Heart left ventricle (tissue), 16 donors: ENCODE results near the gene SORBS2. TPM values are rescaled to one million over a fixed set of nuclear protein-coding genes. Genes with fewer than 3 reads are reported as not detected.

Source experiments
- ATAC-seq, 4 donors: fragments of 200-7000 bp; cut with Tn5 transposase; one replicate each; pipeline ENCODE4 v1.9.1; 2020 to 2022; ENCODE audit warnings: moderate library complexity in 4 of 4, mild to moderate bottlenecking in 3 of 4, moderate number of reproducible peaks in 1 of 4
- DNase-seq, 5 donors: peaks; one replicate each; pipeline ENCODE4 v3.0.0-alpha.2; 2020
- H3K27ac ChIP-seq, 12 donors: fragments of 200-600 bp; sonication (generic) in 4 of 12; one replicate each; pipeline versions ENCODE4 v1.5.0 to v1.8.0; 2016 to 2022; ENCODE audit warnings: mild to moderate bottlenecking in 2 of 12
- H3K27me3 ChIP-seq, 9 donors: fragments of 200-600 bp; sonication (generic) in 2 of 9; one replicate each; pipeline versions ENCODE4 v1.5.1 to v1.8.0; 2016 to 2022; ENCODE audit warnings: mild to moderate bottlenecking in 3 of 9
- H3K36me3 ChIP-seq, 9 donors: fragments of 200-600 bp; sonication (generic) in 2 of 9; one replicate each; pipeline versions ENCODE4 v1.5.0 to v1.8.0; 2018 to 2022; ENCODE audit warnings: mild to moderate bottlenecking in 2 of 9
- H3K4me1 ChIP-seq, 12 donors: fragments of 200-600 bp; sonication (generic) in 4 of 12; one replicate each; pipeline versions ENCODE4 v1.5.0 to v1.8.0; 2016 to 2022; ENCODE audit warnings: mild to moderate bottlenecking in 3 of 12
- H3K4me3 ChIP-seq, 12 donors: fragments of 200-600 bp; sonication (generic) in 4 of 12; one replicate each; pipeline versions ENCODE4 v1.5.0 to v1.8.0; 2017 to 2022; ENCODE audit warnings: mild to moderate bottlenecking in 9 of 12, moderate library complexity in 4 of 12
- H3K9me3 ChIP-seq, 12 donors: fragments of 200-600 bp; sonication (generic) in 4 of 12; one replicate each; pipeline versions ENCODE4 v1.5.0 to v1.8.0; 2016 to 2022; ENCODE audit warnings: mild to moderate bottlenecking in 1 of 12
- POLR2A ChIP-seq, 2 donors: fragments of 450-650 bp; IDR thresholded peaks; one replicate each; pipeline ENCODE4 v1.6.1; 2017; ENCODE audit warnings: antibody characterized with exemption in 2 of 2, mild to moderate bottlenecking in 2 of 2, moderate library complexity in 2 of 2
- WGBS, 4 donors: extraction: QIAGEN DNeasy Blood & Tissue Kit in 2 of 4; methylation state at CpG; one replicate each; pipeline versions ENCODE4 v1.1.5 to v1.1.7; 2013 to 2018; 5-methylcytosine and 5-hydroxymethylcytosine counted together
- intact Hi-C, 10 donors: fragments of 100-400 bp; cut with DNase I; formaldehyde crosslinking; loops; one replicate each; pipeline versions ENCODE4 v1.11.1 to v1.14.2; 2022
- polyA plus RNA-seq, 2 donors: library from polyadenylated mRNA; stranded (reverse); fragments of 200-250 nt; gene quantifications; one replicate each; pipeline ENCODE4 v1.2.3, GENCODE V29; 2013
- total RNA-seq, 9 donors: library from RNA; depleted of rRNA in 2 of 9; stranded (reverse); fragments of >200 nt in 2 of 9; fragmentation: NEBNext Ultra II Directional in 3 of 9; extraction: Animal tissue kit (Norgen Biotek cat#: 25700) in 3 of 9; gene quantifications; one replicate each; pipeline versions ENCODE4 v1.1.0 to v1.2.4, GENCODE V29; 2016 to 2023
- TF ChIP-seq, protein P1 (sequence below), 12 donors: fragments of 200-600 bp; sonication (generic) in 4 of 12; IDR thresholded peaks; one replicate each; pipeline versions ENCODE4 v1.5.0 to v1.8.0; 2018 to 2022; ENCODE audit warnings: antibody characterized with exemption in 12 of 12, mild to moderate bottlenecking in 5 of 12
- donor health status: ischemic (EF 13 %, LVEDD 7.1; RV severe dilation, severe dysfunction).
- donor health status: healthy with polysubstance abuse.
- donor health status: DM: no; HTN: yes; CAD: no.
- donor health status: DM: no; HTN: no; CAD: no.
- donor health status: ischemic (EF 25% LVEDD 6.9; RV normal size, moderate dysfunction).
- donor health status: ischemic (EF 25% LVEDD 5.7; RV mildly dilated, moderate dysfunction).
- donor health status: healthy.
- donor health status: DM: yes; HTN: yes; CAD: no.
- donor health status: ischemic (EF 35%, LVEDD 5.7; RV mildly dilated, moderate dysfunction).
- donor health status: nonischemic (EF 11% LVEDD 7.7; RV severe dilation, severe dysfunction).
- donor health status: DM: yes; HTN: yes; CAD: no.
- donor health status: PGD.
- donor health status: ischemic (EF 29% LVEDD 5.4; RV normal size, mild dysfunction).
- donor health status: nonischemic (EF 23%, LVEDD 6.1; RV moderate dilation, normal function).

The SORBS2 gene
- total and polyA plus RNA-seq, 11 donors = 254 to 2,158 (median 1,369) TPM

DNA sequence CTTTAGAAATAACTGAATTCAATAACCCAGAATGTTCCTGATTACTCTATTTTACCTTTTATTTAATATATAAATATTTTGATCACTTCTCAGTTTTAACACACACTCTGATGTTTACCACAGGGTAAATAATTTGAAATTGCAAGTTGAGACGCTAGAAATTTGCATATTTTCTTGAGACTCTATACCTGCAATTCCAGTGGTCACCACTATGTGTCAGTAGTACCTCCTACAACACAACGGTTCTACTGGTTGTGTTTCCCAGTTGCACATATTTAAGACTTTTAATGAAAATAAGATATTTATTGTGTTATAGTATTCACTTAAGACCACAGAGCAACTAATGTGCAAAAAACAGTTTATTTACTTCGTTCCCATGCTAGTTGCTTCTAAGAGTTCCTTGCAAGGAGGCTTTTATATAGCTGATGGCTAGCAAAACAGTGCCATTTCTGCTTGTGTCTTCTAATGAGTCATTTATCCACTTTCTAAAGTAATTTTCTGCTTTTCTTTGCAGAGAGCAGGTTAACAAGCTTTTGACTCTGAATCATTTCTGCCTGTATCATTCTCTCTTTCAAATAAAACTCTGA lies 177.8 kb downstream of the SORBS2 start:
- 63 to 68% (median 65%) methylated on average over 3 of the region's 3 CpGs for WGBS, 4 donors
- ATAC-seq (no peak), DNase-seq (no peak)
- Histone ChIP-seq H3K4me1 (no peaks in the 10 kb centered on the region), H3K36me3 (peaks cover 0 to 97% (median 37%) of the 10 kb centered on the region in 9 donors), H3K27me3 (no peaks in the 10 kb centered on the region), H3K4me3 (no peak overlapping the region), H3K27ac (no peak overlapping the region), H3K9me3 (peaks cover 0 to 12% (median 3%) of the 10 kb centered on the region in 12 donors)
- intact Hi-C loops = no loop called here
- no peak for TF ChIP-seq POLR2A (IDR thresholded peaks at IDR 0.05)
- TF ChIP-seq, protein P1, sequence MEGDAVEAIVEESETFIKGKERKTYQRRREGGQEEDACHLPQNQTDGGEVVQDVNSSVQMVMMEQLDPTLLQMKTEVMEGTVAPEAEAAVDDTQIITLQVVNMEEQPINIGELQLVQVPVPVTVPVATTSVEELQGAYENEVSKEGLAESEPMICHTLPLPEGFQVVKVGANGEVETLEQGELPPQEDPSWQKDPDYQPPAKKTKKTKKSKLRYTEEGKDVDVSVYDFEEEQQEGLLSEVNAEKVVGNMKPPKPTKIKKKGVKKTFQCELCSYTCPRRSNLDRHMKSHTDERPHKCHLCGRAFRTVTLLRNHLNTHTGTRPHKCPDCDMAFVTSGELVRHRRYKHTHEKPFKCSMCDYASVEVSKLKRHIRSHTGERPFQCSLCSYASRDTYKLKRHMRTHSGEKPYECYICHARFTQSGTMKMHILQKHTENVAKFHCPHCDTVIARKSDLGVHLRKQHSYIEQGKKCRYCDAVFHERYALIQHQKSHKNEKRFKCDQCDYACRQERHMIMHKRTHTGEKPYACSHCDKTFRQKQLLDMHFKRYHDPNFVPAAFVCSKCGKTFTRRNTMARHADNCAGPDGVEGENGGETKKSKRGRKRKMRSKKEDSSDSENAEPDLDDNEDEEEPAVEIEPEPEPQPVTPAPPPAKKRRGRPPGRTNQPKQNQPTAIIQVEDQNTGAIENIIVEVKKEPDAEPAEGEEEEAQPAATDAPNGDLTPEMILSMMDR (IDR thresholded peaks at IDR 0.05) = peak; percentile 20 to 70 (median 48)

DNA sequence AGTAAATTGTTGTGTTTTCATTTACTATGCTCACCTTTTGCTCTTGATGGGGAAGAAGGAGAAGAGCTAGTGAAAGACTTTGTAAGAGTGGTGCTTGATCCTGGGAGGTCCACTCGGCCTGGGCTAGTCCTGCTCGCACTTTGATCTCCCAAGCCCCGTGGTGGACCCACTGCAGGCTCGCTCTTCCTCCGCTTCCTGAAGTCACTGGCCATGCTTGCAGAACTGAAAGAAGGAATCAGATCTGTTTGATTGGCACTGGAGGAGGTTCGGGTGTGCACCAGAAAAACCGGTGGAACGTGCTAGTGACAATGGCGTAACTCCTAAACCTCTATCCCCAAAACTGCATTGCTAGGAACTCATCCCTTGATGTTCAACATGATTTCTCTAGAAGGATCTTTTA lies 185.2 kb downstream of the SORBS2 start:
- Histone ChIP-seq H3K36me3 (peaks cover 0 to 98% (median 53%) of the 10 kb centered on the region in 9 donors), H3K4me1 (peaks cover 0 to 30% (median 0%) of the 10 kb centered on the region in 12 donors), H3K9me3 (no peaks in the 10 kb centered on the region), H3K27ac (no peak overlapping the region), H3K4me3 (no peak overlapping the region), H3K27me3 (no peaks in the 10 kb centered on the region)
- 91 to 95% (median 92%) methylated on average over 9 of the region's 9 CpGs for WGBS, 4 donors
- DNase-seq (no peak), ATAC-seq (peak in 2 of 4 donors; percentile 6 to 22)
- intact Hi-C loops = no loop called here
- TF ChIP-seq POLR2A (IDR thresholded peaks at IDR 0.05) = no peak
- TF ChIP-seq, protein P1 (IDR thresholded peaks at IDR 0.05) = no peak

DNA sequence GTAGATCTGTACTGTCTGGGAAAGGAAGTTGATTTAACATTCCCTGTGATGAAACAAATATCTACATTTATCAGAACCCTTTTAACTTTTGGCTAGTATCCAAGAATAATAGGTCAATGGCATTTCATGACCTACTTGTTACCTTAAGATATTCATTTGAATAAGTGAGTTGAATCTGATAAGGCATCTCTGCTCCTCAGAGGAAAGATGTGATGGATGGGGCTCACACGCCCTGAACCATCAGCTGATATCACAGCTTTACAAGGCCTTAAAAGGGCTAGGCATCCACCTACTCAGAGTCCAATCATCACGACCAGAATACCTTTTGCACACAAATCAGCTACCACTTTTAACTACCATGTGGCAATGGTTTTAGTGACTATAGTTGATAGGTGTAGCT lies 186.5 kb downstream of the SORBS2 start:
- no peak overlapping the region for H3K4me3 ChIP-seq
- H3K27me3 ChIP-seq = no peaks in the 10 kb centered on the region
- ATAC-seq (peak in 2 of 4 donors; percentile 23 to 28), DNase-seq (no peak)
- TF ChIP-seq, protein P1 (IDR thresholded peaks at IDR 0.05) = no peak
- TF ChIP-seq POLR2A (IDR thresholded peaks at IDR 0.05) = no peak
- 21 to 53% (median 37%) methylated on average over 2 of the region's 2 CpGs for WGBS, 4 donors
- peaks cover 0 to 99% (median 53%) of the 10 kb centered on the region in 9 donors for H3K36me3 ChIP-seq
- peak overlapping the region in 3 of 12 donors; percentile 12 to 51 (median 23) for H3K27ac ChIP-seq
- peaks cover 0 to 30% (median 0%) of the 10 kb centered on the region in 12 donors for H3K4me1 ChIP-seq
- intact Hi-C loops = no loop called here
- H3K9me3 ChIP-seq = no peaks in the 10 kb centered on the region

DNA sequence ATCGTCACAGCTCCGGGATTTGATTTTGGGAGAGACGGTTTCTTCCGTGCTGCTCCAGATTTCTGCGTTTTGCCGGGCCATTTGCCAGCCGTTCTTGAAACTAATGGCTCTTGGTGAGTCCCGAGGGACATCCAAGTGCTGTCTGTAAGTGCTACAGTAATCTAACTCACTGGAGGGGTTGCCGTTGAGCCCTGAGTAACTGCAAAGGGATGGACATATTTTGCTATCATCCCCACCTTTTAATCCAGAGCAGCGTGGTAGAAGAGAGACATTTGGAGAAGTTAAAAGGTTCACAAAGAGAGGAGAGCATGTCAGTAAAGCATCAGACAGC lies 187.8 kb downstream of the SORBS2 start:
- TF ChIP-seq, protein P1 (IDR thresholded peaks at IDR 0.05) = no peak
- no peak for TF ChIP-seq POLR2A (IDR thresholded peaks at IDR 0.05)
- WGBS, 4 donors = 54 to 71% (median 64%) methylated on average over 10 of the region's 10 CpGs
- Histone ChIP-seq H3K27ac (peak overlapping the region in 1 of 12 donors; percentile 9), H3K4me3 (no peak overlapping the region), H3K27me3 (no peaks in the 10 kb centered on the region), H3K9me3 (no peaks in the 10 kb centered on the region), H3K4me1 (peaks cover 0 to 30% (median 0%) of the 10 kb centered on the region in 12 donors), H3K36me3 (peaks cover 0 to 99% (median 57%) of the 10 kb centered on the region in 9 donors)
- intact Hi-C loops = no loop called here
- DNase-seq (peak in 1 of 5 donors; percentile 72), ATAC-seq (peak in 3 of 4 donors; percentile 11 to 23 (median 19))
